Gastroesophageal sphincter (tissue), 4 donors: ENCODE measurements around the gene BCAS3. TPM values are rescaled to one million over a fixed set of nuclear protein-coding genes. Genes with fewer than 3 reads are reported as not detected.

Source experiments
- ATAC-seq: fragments of 150-250 bp; one replicate; pipeline ENCODE4 v1.9.1; 2016; ENCODE audit warnings: mild to moderate bottlenecking, moderate library complexity
- H3K27ac ChIP-seq, 4 donors: fragments of 200-600 bp; sonication (generic) in 3 of 4; 1 replicate in 3 of 4; 2 replicates in 1 of 4; pipeline ENCODE4 v1.5.1; 2016 to 2019
- H3K27me3 ChIP-seq: fragments of 200-600 bp; sonication (generic); one replicate; pipeline ENCODE4 v1.5.1; 2019
- H3K36me3 ChIP-seq, 2 donors: fragments of 200-600 bp; sonication (generic); one replicate each; pipeline ENCODE4 v1.5.1; 2019; ENCODE audit warnings: control low read depth in 1 of 2
- H3K4me1 ChIP-seq, 3 donors: fragments of 200-600 bp; sonication (generic); 1 replicate in 2 of 3; 2 replicates in 1 of 3; pipeline ENCODE4 v1.5.1; 2016 to 2019; ENCODE audit warnings: control low read depth in 2 of 3
- H3K4me3 ChIP-seq, 2 donors: fragments of 200-600 bp; sonication (generic); one replicate each; pipeline ENCODE4 v1.5.1; 2019; ENCODE audit warnings: mild to moderate bottlenecking in 1 of 2, moderate library complexity in 1 of 2
- H3K9me3 ChIP-seq, 3 donors: fragments of 200-600 bp; sonication (generic); one replicate each; pipeline ENCODE4 v1.5.1; 2017 to 2019; ENCODE audit warnings: control low read depth in 2 of 3
- EP300 ChIP-seq: sonication (generic); formaldehyde crosslinking; IDR thresholded peaks from one replicate; pipeline ENCODE4 v1.6.1; 2017; ENCODE audit warnings: antibody characterized with exemption, mild to moderate bottlenecking
- POLR2A ChIP-seq, 2 donors: fragments of 450-650 bp; IDR thresholded peaks; one replicate each; pipeline ENCODE4 v1.6.1; 2017; ENCODE audit warnings: antibody characterized with exemption in 2 of 2, mild to moderate bottlenecking in 2 of 2, moderate library complexity in 1 of 2
- POLR2AphosphoS5 ChIP-seq: sonication (generic); formaldehyde crosslinking; IDR thresholded peaks from one replicate; pipeline ENCODE4 v1.6.1; 2017; ENCODE audit warnings: antibody characterized with exemption
- WGBS, 2 donors: methylation state at CpG; one replicate each; pipeline ENCODE4 v1.1.5; 2018; ENCODE audit warnings: low coverage in 1 of 2; 5-methylcytosine and 5-hydroxymethylcytosine counted together
- total RNA-seq, 4 donors: library from RNA; depleted of rRNA; stranded (reverse); fragments of >200 nt; gene quantifications; one replicate each; pipeline ENCODE4 v1.1.0, GENCODE V29; 2016
- TF ChIP-seq, protein P1 (sequence below), 4 experiments: fragments of 200-600 bp in 2 of 4; fragments of 450-650 bp in 2 of 4; sonication (generic) in 1 of 4; IDR thresholded peaks; one replicate each; pipeline ENCODE4 v1.5.1; 2017 to 2019; ENCODE audit warnings: antibody characterized with exemption in 4 of 4, mild to moderate bottlenecking in 2 of 4, moderate library complexity in 2 of 4

The BCAS3 gene
- total RNA-seq, 4 donors from 2014 or later: 18.8 to 37.0 (median 34.5) TPM

DNA sequence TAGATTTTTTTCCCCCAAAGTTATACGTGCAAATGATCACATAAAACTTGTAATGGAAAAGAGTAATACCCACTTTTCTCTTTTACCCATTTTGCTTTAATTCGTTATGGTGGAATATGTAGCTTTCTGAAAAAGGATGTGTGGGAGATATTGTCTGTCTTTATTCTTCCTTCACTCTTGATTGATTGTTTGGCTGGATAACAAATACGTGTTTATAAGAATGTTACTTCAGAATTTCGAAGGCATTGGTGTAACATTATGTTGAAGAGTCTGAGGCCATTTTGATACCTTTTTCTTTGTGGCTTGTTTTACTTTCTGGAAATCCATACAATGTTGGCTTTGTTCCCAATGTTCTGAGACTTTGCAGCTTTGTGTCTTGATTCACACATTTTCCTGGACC lies 71.4 kb downstream of the BCAS3 start:
- TF ChIP-seq, protein P1, sequence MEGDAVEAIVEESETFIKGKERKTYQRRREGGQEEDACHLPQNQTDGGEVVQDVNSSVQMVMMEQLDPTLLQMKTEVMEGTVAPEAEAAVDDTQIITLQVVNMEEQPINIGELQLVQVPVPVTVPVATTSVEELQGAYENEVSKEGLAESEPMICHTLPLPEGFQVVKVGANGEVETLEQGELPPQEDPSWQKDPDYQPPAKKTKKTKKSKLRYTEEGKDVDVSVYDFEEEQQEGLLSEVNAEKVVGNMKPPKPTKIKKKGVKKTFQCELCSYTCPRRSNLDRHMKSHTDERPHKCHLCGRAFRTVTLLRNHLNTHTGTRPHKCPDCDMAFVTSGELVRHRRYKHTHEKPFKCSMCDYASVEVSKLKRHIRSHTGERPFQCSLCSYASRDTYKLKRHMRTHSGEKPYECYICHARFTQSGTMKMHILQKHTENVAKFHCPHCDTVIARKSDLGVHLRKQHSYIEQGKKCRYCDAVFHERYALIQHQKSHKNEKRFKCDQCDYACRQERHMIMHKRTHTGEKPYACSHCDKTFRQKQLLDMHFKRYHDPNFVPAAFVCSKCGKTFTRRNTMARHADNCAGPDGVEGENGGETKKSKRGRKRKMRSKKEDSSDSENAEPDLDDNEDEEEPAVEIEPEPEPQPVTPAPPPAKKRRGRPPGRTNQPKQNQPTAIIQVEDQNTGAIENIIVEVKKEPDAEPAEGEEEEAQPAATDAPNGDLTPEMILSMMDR (IDR thresholded peaks at IDR 0.05): no peak
- no peak for TF ChIP-seq POLR2A (IDR thresholded peaks at IDR 0.05)
- Histone ChIP-seq H3K4me1 (no peaks in the 10 kb centered on the region), H3K36me3 (peaks cover 0 to 7% of the 10 kb centered on the region in 2 donors), H3K4me3 (no peak overlapping the region), H3K9me3 (peaks cover 0 to 7% (median 0%) of the 10 kb centered on the region in 3 donors), H3K27me3 (no peaks in the 10 kb centered on the region), H3K27ac (no peak overlapping the region)
- no peak for ATAC-seq
- 71 to 81% methylated on average over 4 of the region's 4 CpGs for WGBS, 2 donors

DNA sequence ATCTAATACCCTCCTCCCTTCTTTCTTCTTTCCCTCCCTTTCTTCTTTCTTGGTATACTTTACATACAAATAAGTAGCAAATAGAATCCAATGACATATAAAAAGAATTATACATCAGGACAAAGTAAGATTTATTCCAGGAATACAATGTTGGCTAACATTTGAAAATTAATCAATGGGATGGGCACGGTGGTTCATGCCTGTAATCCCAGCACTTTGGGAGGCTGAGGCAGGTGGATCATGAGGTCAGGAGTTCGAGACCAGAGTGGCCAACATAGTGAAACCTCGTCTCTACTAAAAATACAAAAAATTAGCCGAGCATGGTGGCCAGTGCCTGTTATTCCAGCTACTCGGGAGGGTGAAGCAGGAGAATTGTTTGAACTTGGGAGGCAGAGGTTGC lies 72.1 kb downstream of the BCAS3 start:
- TF ChIP-seq POLR2A (IDR thresholded peaks at IDR 0.05) (no peak), EP300 (no peak), POLR2AphosphoS5 (no peak)
- TF ChIP-seq, protein P1 (IDR thresholded peaks at IDR 0.05): no peak
- Histone ChIP-seq H3K9me3 (peaks cover 0 to 7% (median 0%) of the 10 kb centered on the region in 3 donors), H3K27ac (no peak overlapping the region), H3K4me1 (no peaks in the 10 kb centered on the region), H3K4me3 (no peak overlapping the region), H3K27me3 (no peaks in the 10 kb centered on the region), H3K36me3 (peaks cover 0 to 7% of the 10 kb centered on the region in 2 donors)
- 89 to 97% methylated on average over 4 to 5 of the region's 5 CpGs for WGBS, 2 donors
- ATAC-seq: no peak

DNA sequence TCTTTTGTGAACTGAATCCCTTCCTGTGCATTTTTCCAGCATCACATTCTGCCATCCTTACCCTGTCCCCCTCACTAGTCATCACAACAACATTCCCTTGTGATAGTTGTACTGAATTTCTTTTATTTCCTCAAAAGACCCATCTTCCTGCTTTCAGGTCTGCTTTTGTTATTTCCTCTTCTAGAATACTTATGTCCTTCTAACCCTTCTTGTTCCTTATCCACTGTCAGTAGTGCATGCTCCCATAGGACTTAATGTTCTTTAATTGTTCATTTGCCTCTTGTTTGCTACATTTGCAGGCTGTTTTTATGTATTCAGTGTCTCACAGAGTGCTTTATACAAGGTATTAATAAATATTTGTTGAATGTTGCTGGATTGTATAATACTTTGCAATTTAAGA lies 73.0 kb downstream of the BCAS3 start:
- Histone ChIP-seq H3K4me1 (no peaks in the 10 kb centered on the region), H3K9me3 (peaks cover 0 to 7% (median 0%) of the 10 kb centered on the region in 3 donors), H3K4me3 (no peak overlapping the region), H3K27ac (no peak overlapping the region), H3K27me3 (no peaks in the 10 kb centered on the region), H3K36me3 (peaks cover 0 to 7% of the 10 kb centered on the region in 2 donors)
- no peak for TF ChIP-seq POLR2A (IDR thresholded peaks at IDR 0.05)
- TF ChIP-seq EP300: no peak
- TF ChIP-seq POLR2AphosphoS5: no peak
- TF ChIP-seq, protein P1 (IDR thresholded peaks at IDR 0.05): no peak
- ATAC-seq: no peak

DNA sequence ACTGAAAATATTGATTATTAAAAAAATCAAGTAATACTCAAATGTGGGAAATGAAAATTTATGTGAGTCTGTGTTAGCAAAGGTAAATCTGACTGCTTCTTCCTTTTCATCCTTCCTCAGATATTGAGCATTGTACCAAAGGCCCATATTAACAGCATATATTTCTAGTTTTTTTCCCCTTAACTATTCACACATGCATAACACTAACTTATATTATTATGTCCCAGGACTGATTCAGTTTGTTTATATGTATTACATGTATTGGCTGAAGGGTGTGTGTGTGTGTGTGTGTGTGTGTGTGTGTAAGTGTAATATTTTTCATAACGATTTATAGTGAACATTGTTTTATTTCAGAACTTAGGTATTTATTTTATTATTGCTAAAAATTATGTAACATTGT lies 74.2 kb downstream of the BCAS3 start:
- Histone ChIP-seq H3K36me3 (peaks cover 0 to 7% of the 10 kb centered on the region in 2 donors), H3K9me3 (peaks cover 0 to 7% (median 0%) of the 10 kb centered on the region in 3 donors), H3K4me1 (no peaks in the 10 kb centered on the region), H3K4me3 (no peak overlapping the region), H3K27ac (no peak overlapping the region), H3K27me3 (no peaks in the 10 kb centered on the region)
- TF ChIP-seq EP300 (no peak), POLR2A (IDR thresholded peaks at IDR 0.05) (no peak), POLR2AphosphoS5 (no peak)
- TF ChIP-seq, protein P1 (IDR thresholded peaks at IDR 0.05): no peak
- no peak for ATAC-seq
- WGBS, 2 donors: 86 to 100% methylated on average over 1 of the region's 1 CpG

DNA sequence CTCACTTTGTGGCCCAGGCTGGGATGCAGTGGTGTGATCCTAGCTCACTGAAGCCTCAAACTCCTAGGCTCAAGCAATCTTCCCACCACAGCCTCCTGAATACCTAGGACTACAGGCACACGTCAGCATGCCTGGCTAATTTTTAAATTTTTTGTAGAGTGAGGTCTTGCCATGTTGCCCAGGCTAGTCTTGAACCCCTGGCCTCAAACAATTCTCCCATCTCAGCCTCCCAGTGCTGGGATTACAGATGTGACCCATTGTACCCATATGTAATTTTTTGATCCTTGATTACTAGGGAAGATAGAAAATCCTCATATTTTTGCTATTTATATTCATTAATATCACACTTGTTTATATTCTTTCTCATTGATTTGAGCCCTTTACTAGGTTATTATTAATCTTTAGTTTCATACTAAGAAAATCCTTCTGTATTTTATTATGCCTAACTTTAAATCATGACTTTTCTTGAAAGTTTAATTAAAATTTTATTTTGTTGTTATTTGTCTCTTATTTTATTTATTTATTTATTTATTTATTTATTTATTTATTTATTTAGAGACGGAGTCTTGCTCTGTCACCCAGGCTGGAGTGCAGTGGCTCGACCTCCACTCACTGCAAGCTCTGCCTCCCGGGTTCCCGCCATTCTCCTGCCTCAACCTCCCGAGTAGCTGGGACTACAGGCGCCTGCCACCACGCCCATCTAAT lies 75.4 kb downstream of the BCAS3 start:
- H3K36me3 ChIP-seq: no peaks in the 10 kb centered on the region
- H3K9me3 ChIP-seq: peaks cover 0 to 7% (median 0%) of the 10 kb centered on the region in 3 donors
- 94 to 100% methylated on average over 5 to 8 of the region's 8 CpGs for WGBS, 2 donors
- H3K27me3 ChIP-seq: no peaks in the 10 kb centered on the region
- H3K4me1 ChIP-seq: no peaks in the 10 kb centered on the region
- H3K27ac ChIP-seq: no peak overlapping the region
- no peak for ATAC-seq
- H3K4me3 ChIP-seq: no peak overlapping the region
- TF ChIP-seq POLR2AphosphoS5 (no peak), EP300 (no peak), POLR2A (IDR thresholded peaks at IDR 0.05) (no peak)
- TF ChIP-seq, protein P1 (IDR thresholded peaks at IDR 0.05): no peak
